H9 (cell line): ENCODE data around the gene UVRAG. TPM values are rescaled to one million over a fixed set of nuclear protein-coding genes. Genes with fewer than 3 reads are reported as not detected.

Experiments
- DNase-seq: peaks from one replicate; pipeline ENCODE4 v3.0.0-alpha.2; 2017
- H2AFZ ChIP-seq: one replicate; pipeline ENCODE4 v1.6.1; 2013; ENCODE audit warnings: mild to moderate bottlenecking, low read length, control low read depth, moderate library complexity
- H2AK5ac ChIP-seq: 2 replicates; pipeline ENCODE4 v1.6.1; 2013; ENCODE audit warnings: low read length, control low read depth, mixed read lengths; ENCODE audit not compliant: insufficient read length
- H2BK120ac ChIP-seq: one replicate; pipeline ENCODE4 v1.6.1; 2013; ENCODE audit warnings: low read depth, mild to moderate bottlenecking, low read length, control low read depth, inconsistent platforms; ENCODE audit not compliant: poor library complexity, severe bottlenecking
- H2BK12ac ChIP-seq: 2 replicates; pipeline ENCODE4 v1.6.1; 2013; ENCODE audit warnings: low read length, control low read depth, mixed read lengths, low read depth; ENCODE audit not compliant: insufficient read length
- H2BK15ac ChIP-seq: 2 replicates; pipeline ENCODE4 v1.6.1; 2013; ENCODE audit warnings: low read depth, low read length, control low read depth
- H2BK20ac ChIP-seq: one replicate; pipeline ENCODE4 v1.6.1; 2013; ENCODE audit warnings: low read depth, mild to moderate bottlenecking, low read length, control low read depth, inconsistent platforms; ENCODE audit not compliant: poor library complexity, severe bottlenecking
- H2BK5ac ChIP-seq: 2 replicates; pipeline ENCODE4 v1.6.1; 2013; ENCODE audit warnings: low read length, control low read depth, mixed read lengths; ENCODE audit not compliant: insufficient read length
- H3K14ac ChIP-seq: 2 replicates; pipeline ENCODE4 v1.6.1; 2013; ENCODE audit warnings: low read length, control low read depth; ENCODE audit not compliant: insufficient read depth
- H3K18ac ChIP-seq: 2 replicates; pipeline ENCODE4 v1.6.1; 2013; ENCODE audit warnings: low read depth, mild to moderate bottlenecking, mixed read lengths, low read length, control low read depth; ENCODE audit not compliant: insufficient read length
- H3K23ac ChIP-seq: 2 replicates; pipeline ENCODE4 v1.6.1; 2013; ENCODE audit warnings: low read length, control low read depth, mixed read lengths, low read depth; ENCODE audit not compliant: insufficient read length
- H3K23me2 ChIP-seq: 2 replicates; pipeline ENCODE4 v1.6.1; 2013; ENCODE audit warnings: low read depth, mild to moderate bottlenecking, mixed read lengths, low read length, control low read depth; ENCODE audit not compliant: insufficient read length, poor library complexity, severe bottlenecking
- H3K27ac ChIP-seq: 2 replicates; pipeline ENCODE4 v1.5.1; 2013; ENCODE audit warnings: low read length, control low read depth, mixed read lengths, low read depth; ENCODE audit not compliant: insufficient read length
- H3K27me3 ChIP-seq: 2 replicates; pipeline ENCODE4 v1.6.1; 2013; ENCODE audit warnings: low read length, control low read depth, inconsistent platforms; ENCODE audit not compliant: insufficient read depth
- H3K4ac ChIP-seq: 2 replicates; pipeline ENCODE4 v1.6.1; 2013; ENCODE audit warnings: low read depth, mild to moderate bottlenecking, control low read depth, inconsistent platforms, low read length, moderate library complexity
- H3K4me1 ChIP-seq: 2 replicates; pipeline ENCODE4 v1.6.1; 2013; ENCODE audit warnings: low read length, control low read depth, inconsistent platforms; ENCODE audit not compliant: insufficient read depth
- H3K4me2 ChIP-seq: 2 replicates; pipeline ENCODE4 v1.6.1; 2013; ENCODE audit warnings: low read length, control low read depth, mixed read lengths; ENCODE audit not compliant: insufficient read length, insufficient read depth
- H3K56ac ChIP-seq: 2 replicates; pipeline ENCODE4 v1.6.1; 2013; ENCODE audit warnings: low read depth, mild to moderate bottlenecking, mixed read lengths, low read length, control low read depth; ENCODE audit not compliant: insufficient read length
- H3K79me1 ChIP-seq: 2 replicates; pipeline ENCODE4 v1.6.1; 2013; ENCODE audit warnings: low read depth, mild to moderate bottlenecking, moderate library complexity, low read length, control low read depth, inconsistent platforms; ENCODE audit not compliant: insufficient read depth, poor library complexity, severe bottlenecking
- H3K79me2 ChIP-seq: 2 replicates; pipeline ENCODE4 v1.6.1; 2013; ENCODE audit warnings: low read length, control low read depth, inconsistent platforms; ENCODE audit not compliant: insufficient read depth
- H3K9ac ChIP-seq: 2 replicates; pipeline ENCODE4 v1.6.1; 2013; ENCODE audit warnings: low read length, control low read depth, mixed read lengths; ENCODE audit not compliant: insufficient read length; ENCODE audit errors: extremely low read depth
- H3K9me3 ChIP-seq: one replicate; pipeline ENCODE4 v1.6.1; 2013; ENCODE audit warnings: low read depth, low read length, inconsistent platforms; ENCODE audit not compliant: control insufficient read depth
- H3T11ph ChIP-seq: one replicate; pipeline ENCODE4 v1.6.1; 2013; ENCODE audit warnings: mild to moderate bottlenecking, low read length, control low read depth, inconsistent platforms
- H4K20me1 ChIP-seq: one replicate; pipeline ENCODE4 v1.6.1; 2013; ENCODE audit not compliant: control insufficient read depth, insufficient read length, insufficient read depth
- H4K5ac ChIP-seq: 2 replicates; pipeline ENCODE4 v1.6.1; 2013; ENCODE audit warnings: low read depth, mild to moderate bottlenecking, mixed read lengths, low read length, control low read depth; ENCODE audit not compliant: insufficient read length
- H4K8ac ChIP-seq: replicated peaks from 2 replicates; pipeline ENCODE4 v1.6.1; 2013; ENCODE audit warnings: low read length, control low read depth, mixed read lengths, low read depth; ENCODE audit not compliant: insufficient read length
- H4K91ac ChIP-seq: 2 replicates; pipeline ENCODE4 v1.6.1; 2013; ENCODE audit warnings: low read depth, mild to moderate bottlenecking, moderate library complexity, mixed read lengths, low read length, control low read depth; ENCODE audit not compliant: insufficient read length
- H3K27ac Mint-ChIP-seq, 3 experiments: 2 replicates in 2 of 3; 3 replicates in 1 of 3; pipeline ENCODE4 v1.8.0; 2020 to 2021; ENCODE audit warnings: mixed read lengths in 3 of 3, mild to moderate bottlenecking in 1 of 3, moderate library complexity in 1 of 3
- H3K27me3 Mint-ChIP-seq: 2 replicates; pipeline ENCODE4 v1.8.0; 2021; ENCODE audit warnings: low read depth, mild to moderate bottlenecking, moderate library complexity, mixed read lengths
- H3K36me3 Mint-ChIP-seq, 3 experiments: 2 replicates in 2 of 3; 3 replicates in 1 of 3; pipeline ENCODE4 v1.8.0; 2020 to 2021; ENCODE audit warnings: low read depth in 3 of 3, mixed read lengths in 3 of 3; ENCODE audit not compliant: insufficient read depth in 1 of 3
- H3K4me1 Mint-ChIP-seq, 2 experiments: 2 replicates each; pipeline ENCODE4 v1.8.0; 2020; ENCODE audit warnings: mixed read lengths in 2 of 2
- H3K4me3 Mint-ChIP-seq, 2 experiments: 2 replicates in 1 of 2; 3 replicates in 1 of 2; pipeline ENCODE4 v1.8.0; 2020 to 2021; ENCODE audit warnings: mild to moderate bottlenecking in 2 of 2, mixed read lengths in 2 of 2, moderate library complexity in 1 of 2
- H3K9me3 Mint-ChIP-seq, 2 experiments: 2 replicates in 1 of 2; 3 replicates in 1 of 2; pipeline ENCODE4 v1.8.0; 2020; ENCODE audit warnings: mild to moderate bottlenecking in 2 of 2, mixed read lengths in 2 of 2, moderate library complexity in 1 of 2
- total RNA-seq: library from RNA; stranded (reverse); gene quantifications from 2 replicates; pipeline ENCODE4 v1.2.1, GENCODE V29; 2021
- TF ChIP-seq, protein P1 (sequence below): fragments of 200-600 bp; sonication (generic); conservative IDR thresholded peaks from 3 replicates; pipeline ENCODE4 v1.8.0; 2021; ENCODE audit warnings: antibody characterized with exemption, mild to moderate bottlenecking

UVRAG gene
- total RNA-seq, 1 experiment from 2014 or later = 18.5 TPM

DNA sequence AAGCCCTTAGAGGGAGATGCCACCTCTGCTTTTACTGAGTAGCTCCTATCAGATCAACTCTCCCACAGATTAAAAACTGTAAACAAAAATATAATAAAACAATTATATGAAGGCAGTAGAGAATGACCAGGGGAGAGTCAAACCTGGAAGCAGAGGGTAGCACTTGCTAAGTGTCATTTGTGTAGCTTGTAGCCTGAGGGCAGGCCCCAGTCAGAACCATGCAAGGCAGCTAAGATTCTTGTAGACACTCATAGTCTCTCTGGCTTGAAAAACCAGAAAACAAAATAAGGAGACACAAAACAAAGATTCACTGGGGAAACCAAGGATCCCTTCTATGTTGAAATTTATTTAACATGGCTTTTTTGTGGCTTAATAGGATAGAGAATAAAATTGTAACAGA is 280.9 kb downstream of the UVRAG start:
- Histone ChIP-seq H3K9ac (no peak overlapping the region), H3K79me1 (no peaks in the 10 kb centered on the region), H4K5ac (no peak overlapping the region), H2AK5ac (no peak overlapping the region), H3K4me2 (no peak overlapping the region), H3K4ac (no peak overlapping the region), H3K14ac (no peak overlapping the region), H3K18ac (no peak overlapping the region), H4K91ac (no peak overlapping the region), H3K23ac (no peak overlapping the region), H3K23me2 (no peaks in the 10 kb centered on the region), H2BK15ac (no peak overlapping the region), H3K4me1 (no peaks in the 10 kb centered on the region), H3K27me3 (no peaks in the 10 kb centered on the region), H2BK120ac (no peak overlapping the region), H3K27ac (no peak overlapping the region), H3K9me3 (no peaks in the 10 kb centered on the region), H4K20me1 (no peaks in the 10 kb centered on the region), H3T11ph (no peak overlapping the region), H3K56ac (no peak overlapping the region), H2BK20ac (no peak overlapping the region), H4K8ac (no peak overlapping the region), H3K79me2 (no peaks in the 10 kb centered on the region), H2BK12ac (no peak overlapping the region), H2AFZ (no peak overlapping the region), H2BK5ac (no peak overlapping the region)
- no peaks in the 10 kb centered on the region for H3K4me1 Mint-ChIP-seq
- no peak overlapping the region for H3K27ac Mint-ChIP-seq
- peaks cover 7 to 14% (median 10%) of the 10 kb centered on the region in 3 experiments; a peak in 6 of 7 replicates for H3K36me3 Mint-ChIP-seq
- no peaks in the 10 kb centered on the region; the same call in 1 of the 2 replicates for H3K27me3 Mint-ChIP-seq
- TF ChIP-seq, protein P1, sequence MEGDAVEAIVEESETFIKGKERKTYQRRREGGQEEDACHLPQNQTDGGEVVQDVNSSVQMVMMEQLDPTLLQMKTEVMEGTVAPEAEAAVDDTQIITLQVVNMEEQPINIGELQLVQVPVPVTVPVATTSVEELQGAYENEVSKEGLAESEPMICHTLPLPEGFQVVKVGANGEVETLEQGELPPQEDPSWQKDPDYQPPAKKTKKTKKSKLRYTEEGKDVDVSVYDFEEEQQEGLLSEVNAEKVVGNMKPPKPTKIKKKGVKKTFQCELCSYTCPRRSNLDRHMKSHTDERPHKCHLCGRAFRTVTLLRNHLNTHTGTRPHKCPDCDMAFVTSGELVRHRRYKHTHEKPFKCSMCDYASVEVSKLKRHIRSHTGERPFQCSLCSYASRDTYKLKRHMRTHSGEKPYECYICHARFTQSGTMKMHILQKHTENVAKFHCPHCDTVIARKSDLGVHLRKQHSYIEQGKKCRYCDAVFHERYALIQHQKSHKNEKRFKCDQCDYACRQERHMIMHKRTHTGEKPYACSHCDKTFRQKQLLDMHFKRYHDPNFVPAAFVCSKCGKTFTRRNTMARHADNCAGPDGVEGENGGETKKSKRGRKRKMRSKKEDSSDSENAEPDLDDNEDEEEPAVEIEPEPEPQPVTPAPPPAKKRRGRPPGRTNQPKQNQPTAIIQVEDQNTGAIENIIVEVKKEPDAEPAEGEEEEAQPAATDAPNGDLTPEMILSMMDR = no peak
- H3K4me3 Mint-ChIP-seq = no peak overlapping the region
- H3K9me3 Mint-ChIP-seq = peaks cover 3 to 5% of the 10 kb centered on the region in 2 experiments; a peak in 2 of 5 replicates
- no peak for DNase-seq
